H1 (cell line): Measurements from ENCODE around the gene PCDHB12. TPM values are rescaled to one million over a fixed set of nuclear protein-coding genes. Genes with fewer than 3 reads are reported as not detected.
"Not testable (repeated sequence)": the region's sequence is repeated elsewhere in the genome, so short reads cannot be mapped to it uniquely, and the experiment has no call there.

Source experiments
- CTCF ChIA-PET: fragments of 300-600 bp; sonication (Branson Sonifier 250); formaldehyde crosslinking; loops from one replicate; lab custom pipeline; 2021; ENCODE audit not compliant: partially characterized antibody; lab: Charles Lee
- POLR2A ChIA-PET: fragments of 300-600 bp; sonication (Branson Sonifier 250); formaldehyde crosslinking; loops from one replicate; lab custom pipeline; 2021; ENCODE audit warnings: inconsistent platforms; ENCODE audit not compliant: partially characterized antibody; lab: Charles Lee
- DNase-seq, 2 experiments: peaks; one replicate each; pipeline versions ENCODE4 v3.0.0 to v3.0.0-alpha.2; 2010 to 2022; ENCODE audit warnings: low spot score in 2 of 2, low read depth in 1 of 2, mixed read lengths in 1 of 2
- FAIRE-seq: peaks from 2 replicates; lab custom pipeline; 2011; peaks lifted over from hg19 to GRCh38; lab: Jason Lieb, UNC
- H2AFZ ChIP-seq: 2 replicates; pipeline ENCODE4 v1.8.1; 2012; ENCODE audit warnings: low read length, inconsistent platforms
- H2AK5ac ChIP-seq: 2 replicates; pipeline ENCODE4 v1.6.1; 2013; ENCODE audit warnings: low read depth, low read length
- H2BK120ac ChIP-seq: replicated peaks from 2 replicates; pipeline ENCODE3; 2013; ENCODE audit warnings: low read depth, low read length, inconsistent platforms
- H2BK12ac ChIP-seq: 2 replicates; pipeline ENCODE4 v1.6.1; 2013; ENCODE audit warnings: low read depth, low read length
- H2BK15ac ChIP-seq: 2 replicates; pipeline ENCODE4 v1.6.1; 2013; ENCODE audit warnings: low read length
- H2BK20ac ChIP-seq: 2 replicates; pipeline ENCODE4 v1.6.1; 2013; ENCODE audit warnings: low read length
- H2BK5ac ChIP-seq: 2 replicates; pipeline ENCODE4 v1.6.1; 2013; ENCODE audit warnings: low read depth, low read length
- H3K14ac ChIP-seq: 2 replicates; pipeline ENCODE4 v1.6.1; 2013; ENCODE audit warnings: inconsistent platforms; ENCODE audit not compliant: insufficient read length
- H3K18ac ChIP-seq: 2 replicates; pipeline ENCODE4 v1.6.1; 2013; ENCODE audit warnings: low read length; ENCODE audit errors: extremely low read depth
- H3K23ac ChIP-seq: 2 replicates; pipeline ENCODE4 v1.6.1; 2013; ENCODE audit warnings: inconsistent platforms; ENCODE audit not compliant: insufficient read length
- H3K23me2 ChIP-seq: 2 replicates; pipeline ENCODE4 v1.6.1; 2013; ENCODE audit warnings: low read depth, low read length
- H3K27ac ChIP-seq: 2 replicates; pipeline ENCODE4 v1.6.1; 2011; ENCODE audit warnings: low read depth, low read length, inconsistent platforms
- H3K27me3 ChIP-seq, 4 experiments: replicated peaks in 1 of 4; 1 replicate in 1 of 4; 2 replicates in 3 of 4; pipeline versions ENCODE4 v1.6.1 to v1.8.1; 2011 to 2013; ENCODE audit warnings: low read length in 3 of 4, mild to moderate bottlenecking in 3 of 4, inconsistent platforms in 2 of 4, mixed read lengths in 2 of 4, moderate library complexity in 1 of 4; ENCODE audit not compliant: control insufficient read depth in 3 of 4, insufficient read depth in 3 of 4; ENCODE audit errors: extremely low read depth in 1 of 4
- H3K36me3 ChIP-seq, 4 experiments: 2 replicates each; pipeline versions ENCODE4 v1.6.1 to v1.8.1; 2011 to 2013; ENCODE audit warnings: mild to moderate bottlenecking in 4 of 4, low read length in 3 of 4, moderate library complexity in 2 of 4, control low read depth in 1 of 4, inconsistent platforms in 1 of 4; ENCODE audit not compliant: insufficient read depth in 4 of 4, control insufficient read depth in 2 of 4
- H3K4ac ChIP-seq: replicated peaks from 2 replicates; pipeline ENCODE3; 2013; ENCODE audit warnings: low read length, low read depth, mixed read lengths, inconsistent platforms; ENCODE audit not compliant: insufficient read length
- H3K4me1 ChIP-seq, 4 experiments: replicated peaks in 1 of 4; 1 replicate in 1 of 4; 2 replicates in 3 of 4; pipeline versions ENCODE4 v1.6.1 to v1.8.1; 2011 to 2013; ENCODE audit warnings: low read length in 3 of 4, inconsistent platforms in 2 of 4, mixed read lengths in 1 of 4; ENCODE audit not compliant: insufficient read depth in 4 of 4, control insufficient read depth in 3 of 4
- H3K4me2 ChIP-seq, 2 experiments: 2 replicates each; pipeline versions ENCODE4 v1.6.1 to v1.8.1; 2011 to 2013; ENCODE audit warnings: low read depth in 2 of 2, low read length in 2 of 2, control low read depth in 1 of 2, inconsistent platforms in 1 of 2, mild to moderate bottlenecking in 1 of 2; ENCODE audit not compliant: insufficient read depth in 1 of 2
- H3K4me3 ChIP-seq, 4 experiments: fragments of 200-600, 300-600 bp in 1 of 4; sonication (generic), shearing (Covaris generic), sonication (Bioruptor Twin) in 1 of 4; 2 replicates each; pipeline versions ENCODE4 v1.5.1 to v1.8.1; 2011 to 2016; ENCODE audit warnings: low read length in 4 of 4, low read depth in 3 of 4, control low read depth in 2 of 4, inconsistent platforms in 2 of 4, mild to moderate bottlenecking in 2 of 4, mixed read lengths in 1 of 4, moderate library complexity in 1 of 4; ENCODE audit not compliant: insufficient read depth in 2 of 4; ENCODE audit errors: extremely low read depth in 1 of 4
- H3K56ac ChIP-seq: replicated peaks from 2 replicates; pipeline ENCODE3; 2013; ENCODE audit warnings: low read depth, mild to moderate bottlenecking, mixed read lengths, low read length, inconsistent platforms; ENCODE audit not compliant: insufficient read length
- H3K79me1 ChIP-seq: 2 replicates; pipeline ENCODE4 v1.6.1; 2013; ENCODE audit warnings: low read depth, low read length, control low read depth
- H3K79me2 ChIP-seq, 2 experiments: 2 replicates each; pipeline versions ENCODE4 v1.6.1 to v1.8.1; 2012 to 2013; ENCODE audit warnings: low read length in 2 of 2, mild to moderate bottlenecking in 2 of 2, inconsistent platforms in 1 of 2; ENCODE audit not compliant: insufficient read depth in 2 of 2, control insufficient read depth in 1 of 2
- H3K9ac ChIP-seq, 4 experiments: replicated peaks in 1 of 4; 1 replicate in 1 of 4; 2 replicates in 3 of 4; pipeline versions ENCODE4 v1.6.1 to v1.8.1; 2011 to 2013; ENCODE audit warnings: low read depth in 3 of 4, low read length in 3 of 4, control low read depth in 2 of 4, mild to moderate bottlenecking in 2 of 4, moderate library complexity in 2 of 4, inconsistent platforms in 1 of 4; ENCODE audit errors: extremely low read depth in 1 of 4
- H3K9me3 ChIP-seq, 2 experiments: 2 replicates each; pipeline versions ENCODE4 v1.6.1 to v1.8.1; 2012 to 2013; ENCODE audit warnings: mild to moderate bottlenecking in 2 of 2, moderate library complexity in 2 of 2, control low read depth in 1 of 2, inconsistent platforms in 1 of 2, low read depth in 1 of 2, low read length in 1 of 2, mixed read lengths in 1 of 2; ENCODE audit not compliant: insufficient read depth in 2 of 2
- H4K20me1 ChIP-seq, 2 experiments: replicated peaks in 1 of 2; 2 replicates each; pipeline versions ENCODE3 to v1.8.1; 2011 to 2013; ENCODE audit warnings: inconsistent platforms in 2 of 2, low read length in 2 of 2, mild to moderate bottlenecking in 1 of 2; ENCODE audit not compliant: insufficient read depth in 2 of 2, control insufficient read depth in 1 of 2
- H4K5ac ChIP-seq: 2 replicates; pipeline ENCODE4 v1.6.1; 2013; ENCODE audit warnings: low read length, low read depth, mixed read lengths, inconsistent platforms; ENCODE audit not compliant: insufficient read length
- H4K8ac ChIP-seq: 2 replicates; pipeline ENCODE4 v1.8.0; 2013; ENCODE audit warnings: mild to moderate bottlenecking, moderate library complexity, low read length, inconsistent platforms; ENCODE audit not compliant: insufficient read depth; ENCODE audit errors: extremely low read depth
- H4K91ac ChIP-seq: replicated peaks from 2 replicates; pipeline ENCODE3; 2013; ENCODE audit warnings: low read length, mixed read lengths, inconsistent platforms; ENCODE audit not compliant: insufficient read length
- ASH2L ChIP-seq: fragments of 200-600, 300-600 bp; sonication (generic); IDR thresholded peaks from one replicate; pipeline ENCODE4 v1.7.1; 2017; ENCODE audit warnings: low read length
- ATF2 ChIP-seq: IDR thresholded peaks from 2 replicates; pipeline ENCODE4 v1.6.1; 2012; ENCODE audit warnings: low read length, inconsistent platforms
- KDM1A ChIP-seq: fragments of 200-600, 300-600 bp; sonication (generic); IDR thresholded peaks from 2 replicates; pipeline ENCODE4 v1.7.1; 2016; ENCODE audit warnings: mild to moderate bottlenecking, low read length, borderline replicate concordance
- RXRA ChIP-seq: IDR thresholded peaks from 2 replicates; pipeline ENCODE4 v1.6.1; 2011; ENCODE audit warnings: low read depth, mild to moderate bottlenecking, low read length, moderate library complexity; ENCODE audit not compliant: insufficient read depth
- WGBS, 2 experiments: shearing (Covaris generic) in 1 of 2; methylation state at CpG; one replicate each; pipeline versions ENCODE4 v1.1.6 to v1.1.7; 2013 to 2015; ENCODE audit warnings: low lambda C conversion rate in 2 of 2, mixed read lengths in 2 of 2, inconsistent platforms in 1 of 2, low coverage in 1 of 2, missing lambda C conversion rate in 1 of 2; ENCODE audit not compliant: insufficient replicate concordance in 2 of 2, insufficient coverage in 1 of 2, insufficient read length in 1 of 2; ENCODE audit errors: extremely low coverage in 1 of 2, missing lambda C conversion rate in 1 of 2; 5-methylcytosine and 5-hydroxymethylcytosine counted together
- polyA plus RNA-seq, 7 experiments: library from polyadenylated mRNA; depleted of rRNA in 3 of 7; stranded (reverse) in 5 of 7; unstranded in 2 of 7; fragments of >200 nt in 5 of 7; fragments of 200-250 nt in 2 of 7; gene quantifications; 1 replicate in 5 of 7; 2 replicates in 1 of 7; 4 replicates in 1 of 7; pipeline versions ENCODE4 v1.2.1 to v1.2.3, GENCODE V29; 2011 to 2013; ENCODE audit warnings: missing spikeins in 2 of 7, mixed read lengths in 2 of 7
- total RNA-seq: library from RNA; stranded (reverse); fragmentation: NEBNext Ultra II Directional; extraction: Animal tissue kit (Norgen Biotek cat#: 25700); gene quantifications from 2 replicates; pipeline ENCODE4 v1.2.1, GENCODE V29; 2021

PCDHB12 gene
- total and polyA plus RNA-seq, 2 of the 8 experiments (the other 6 are each of a cell fraction or from before 2014, with no cell fraction given) = 1.1 to 2.0 TPM

DNA sequence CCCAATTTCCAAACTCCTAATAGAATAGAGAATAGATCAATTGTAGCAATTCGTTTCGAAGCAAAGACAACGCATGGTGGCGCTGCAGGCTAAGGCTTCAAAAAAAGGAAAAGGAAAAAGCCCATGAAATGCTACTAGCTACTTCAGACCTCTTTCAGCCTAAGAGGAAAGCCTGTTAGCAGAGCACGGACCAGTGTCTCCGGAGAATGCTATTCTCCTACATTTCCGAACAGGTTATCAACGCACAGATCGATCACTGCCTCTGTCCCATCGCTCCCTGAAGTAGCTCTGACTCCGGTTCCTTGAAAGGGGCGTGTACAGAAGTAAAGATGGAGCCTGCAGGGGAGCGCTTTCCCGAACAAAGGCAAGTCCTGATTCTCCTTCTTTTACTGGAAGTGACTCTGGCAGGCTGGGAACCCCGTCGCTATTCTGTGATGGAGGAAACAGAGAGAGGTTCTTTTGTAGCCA lies 36.8 kb downstream of the PCDHB12 start, which contains the start of gene PCDHB15 (continued):
- peak; percentile 64; the same call in 1 of the 2 replicates for TF ChIP-seq ATF2
- no peak for TF ChIP-seq RXRA
- TF ChIP-seq KDM1A = no peak
- no peak for TF ChIP-seq ASH2L

DNA sequence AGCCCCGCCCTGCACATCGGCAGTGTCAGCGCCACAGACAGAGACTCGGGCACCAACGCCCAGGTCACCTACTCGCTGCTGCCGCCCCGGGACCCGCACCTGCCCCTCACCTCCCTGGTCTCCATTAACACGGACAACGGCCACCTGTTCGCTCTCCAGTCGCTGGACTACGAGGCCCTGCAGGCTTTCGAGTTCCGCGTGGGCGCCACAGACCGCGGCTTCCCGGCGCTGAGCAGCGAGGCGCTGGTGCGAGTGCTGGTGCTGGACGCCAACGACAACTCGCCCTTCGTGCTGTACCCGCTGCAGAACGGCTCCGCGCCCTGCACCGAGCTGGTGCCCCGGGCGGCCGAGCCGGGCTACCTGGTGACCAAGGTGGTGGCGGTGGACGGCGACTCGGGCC lies 38.5 kb downstream of the PCDHB12 start:
- not testable (repeated sequence) for H3K4me1 ChIP-seq, H3K9ac ChIP-seq, H2BK12ac ChIP-seq, H3K4ac ChIP-seq, H3K56ac ChIP-seq, H2AK5ac ChIP-seq, H4K5ac ChIP-seq, H3K18ac ChIP-seq, H3K23ac ChIP-seq, H4K8ac ChIP-seq, FAIRE-seq, H2AFZ ChIP-seq, H2BK120ac ChIP-seq, H4K91ac ChIP-seq, H4K20me1 ChIP-seq, H3K79me1 ChIP-seq, H2BK15ac ChIP-seq, H3K14ac ChIP-seq, H2BK20ac ChIP-seq, H3K23me2 ChIP-seq, H3K4me2 ChIP-seq, H2BK5ac ChIP-seq, H3K4me3 ChIP-seq, H3K27me3 ChIP-seq, H3K79me2 ChIP-seq, DNase-seq, H3K27ac ChIP-seq
- CTCF ChIA-PET = interaction anchor here (2.1 to 5.2 kb wide), 8 partner anchors 14 to 317 kb away, joined by 8 to 81 read pairs (median 27); partner anchors contain the start of genes PCDHB11, PCDHB14 and PCDHGB1
- peaks cover 24 to 52% of the 10 kb centered on the region in 2 experiments for H3K9me3 ChIP-seq
- POLR2A ChIA-PET = interaction anchor here (1.2 kb wide), 1 partner anchor 26 kb away, joined by 3 read pairs; no protein-coding TSS in a partner anchor
- 92% methylated on average over 25 of the region's 42 CpGs; no CpG with 5 or more reads in 1 of the 2 experiments for WGBS, 2 experiments
- H3K36me3 ChIP-seq = peaks cover 0 to 25% (median 4%) of the 10 kb centered on the region in 4 experiments; a peak in 3 of 8 replicates
